Peyer's patch (tissue), 4 donors: ENCODE measurements around the gene POM121C.
"Not testable (repeated sequence)": the region's sequence is repeated elsewhere in the genome, so short reads cannot be mapped to it uniquely, and the experiment has no call there.

Experiments
- CTCF ChIP-seq, 6 experiments: fragments of 450-650 bp in 4 of 6; fragments of 200-600 bp in 2 of 6; sonication (generic) in 1 of 6; IDR thresholded peaks; one replicate each; pipeline ENCODE4 v1.5.1; 2017 to 2019; ENCODE audit warnings: antibody characterized with exemption in 6 of 6, mild to moderate bottlenecking in 3 of 6, moderate library complexity in 1 of 6
- POLR2A ChIP-seq, 2 donors: fragments of 450-650 bp; IDR thresholded peaks; one replicate each; pipeline ENCODE4 v1.5.1; 2017; ENCODE audit warnings: antibody characterized with exemption in 2 of 2, mild to moderate bottlenecking in 2 of 2, moderate library complexity in 2 of 2

GRCh38 chr7:75395329-75395728 lies 90.8 kb downstream of the POM121C start, which contains the start of gene TRIM73:
- not testable (repeated sequence) for TF ChIP-seq CTCF, POLR2A (IDR thresholded peaks at IDR 0.05)
